NCI-H146 treated with DMSO at 0.1 percent for 48 hours (cell line): ENCODE results near the gene GAB3.
A peak's percentile ranks its signal among the peaks of the same experiment; 100 is the strongest.

ENCODE experiments used
- DNase-seq: peaks from one replicate; lab custom pipeline; 2025; ENCODE audit not compliant: unreplicated experiment; lab: John Stamatoyannopoulos, UW

Gene GAB3

GRCh38 chrX:154750301-154751202, at the start of gene GAB3:
Gene GAB3 (minus strand): TSS chrX:154751077. CDS start chrX:154751025, 52 bp downstream.
- DNase-seq: peak; percentile 9

- DNase-seq: peak; percentile 89
These were observed 48.9 kb upstream of the GAB3 start for GRCh38 chrX:154799556-154800348.

- no peak for DNase-seq
These were observed 46.1 kb upstream of the GAB3 start for GRCh38 chrX:154797006-154797405.

GRCh38 chrX:154795016-154795415, 44.1 kb upstream of the GAB3 start:
- DNase-seq: no peak

- no peak for DNase-seq
These were observed 42.4 kb upstream of the GAB3 start for GRCh38 chrX:154793084-154793795.

GRCh38 chrX:154791939-154792338, 41.1 kb upstream of the GAB3 start:
- no peak for DNase-seq

- DNase-seq: no peak
These were observed 40.6 kb upstream of the GAB3 start for GRCh38 chrX:154791467-154791866.

- no peak for DNase-seq
These were observed 34.8 kb upstream of the GAB3 start for GRCh38 chrX:154785716-154786115.

- DNase-seq: no peak
These were observed 33.5 kb upstream of the GAB3 start for GRCh38 chrX:154784149-154784995.

- no peak for DNase-seq
These were observed 30.1 kb upstream of the GAB3 start for GRCh38 chrX:154780968-154781367.

GRCh38 chrX:154779261-154779660, 28.4 kb upstream of the GAB3 start:
- no peak for DNase-seq

- no peak for DNase-seq
These were observed 25.9 kb upstream of the GAB3 start for GRCh38 chrX:154776753-154777152.

GRCh38 chrX:154775419-154776349, 24.8 kb upstream of the GAB3 start:
- no peak for DNase-seq

GRCh38 chrX:154774622-154775021, 23.7 kb upstream of the GAB3 start:
- DNase-seq: no peak

- DNase-seq: peak; percentile 92
These were observed 11.8 kb upstream of the GAB3 start, which contains the start of gene DKC1 for GRCh38 chrX:154762537-154763296. Gene DKC1 (plus strand): TSS chrX:154762864. CDS start chrX:154762966, 102 bp downstream.

GRCh38 chrX:154761977-154762536, 11.2 kb upstream of the GAB3 start:
- DNase-seq: no peak

GRCh38 chrX:154758696-154759095, 7.8 kb upstream of the GAB3 start:
- no peak for DNase-seq

- no peak for DNase-seq
These were observed 893 bp upstream of the GAB3 start for GRCh38 chrX:154751669-154752271.
